HCEC 1CT (cell line): Measurements from ENCODE around the gene KANK4.
"Not testable (repeated sequence)": the region's sequence is repeated elsewhere in the genome, so short reads cannot be mapped to it uniquely, and the experiment has no call there.

ENCODE experiments used
- DNase-seq: peaks from one replicate; pipeline ENCODE4 v3.0.0-alpha.2; 2017

KANK4 gene

DNA sequence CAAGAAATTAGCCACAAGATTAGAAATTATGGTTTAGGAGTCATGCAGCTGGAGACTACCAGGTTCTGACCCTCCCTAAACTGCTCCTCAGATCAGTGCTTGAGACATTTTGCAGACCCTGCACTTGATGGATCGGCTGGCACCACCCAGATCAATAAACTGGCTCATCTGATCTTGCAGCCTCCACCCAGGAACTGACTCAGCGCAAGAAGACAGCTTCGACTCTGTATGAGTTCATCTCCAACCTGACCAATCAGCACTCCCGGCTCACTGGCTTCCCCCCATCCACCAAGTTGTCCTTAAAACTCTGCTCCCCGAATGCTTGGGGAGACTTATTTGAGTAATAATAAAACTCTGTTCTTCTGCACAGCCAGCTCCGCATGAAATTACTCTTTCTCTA is 84.5 kb downstream of the KANK4 start:
- no peak for DNase-seq

DNA sequence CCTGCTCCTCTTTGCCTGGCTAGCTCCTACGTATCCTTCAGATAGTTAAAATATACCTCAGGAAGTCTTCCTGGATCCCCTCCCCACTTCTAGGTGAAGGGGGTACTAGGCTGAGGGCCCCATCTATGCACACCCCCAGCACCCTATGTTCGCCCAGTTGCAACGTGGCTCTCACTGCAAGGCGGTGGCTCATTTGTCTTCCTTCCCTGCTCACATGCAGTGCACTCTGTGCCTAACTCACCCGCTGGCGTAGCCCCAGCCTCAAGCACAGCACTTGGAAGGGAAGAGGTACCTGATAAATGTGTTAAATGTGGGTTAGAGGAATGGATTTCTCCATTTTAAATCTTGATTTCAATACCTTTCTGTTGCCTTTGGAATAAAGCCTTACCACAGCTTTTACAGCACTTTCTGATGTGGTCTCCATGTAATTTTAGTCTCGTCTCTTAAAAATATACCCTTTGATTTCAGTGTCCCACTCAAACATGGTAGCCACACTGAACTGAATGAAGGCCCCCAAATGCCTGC is 85.2 kb downstream of the KANK4 start:
- no peak for DNase-seq

GRCh38 chr1:62232871-62233278 is 86.4 kb downstream of the KANK4 start:
- DNase-seq = no peak

DNA sequence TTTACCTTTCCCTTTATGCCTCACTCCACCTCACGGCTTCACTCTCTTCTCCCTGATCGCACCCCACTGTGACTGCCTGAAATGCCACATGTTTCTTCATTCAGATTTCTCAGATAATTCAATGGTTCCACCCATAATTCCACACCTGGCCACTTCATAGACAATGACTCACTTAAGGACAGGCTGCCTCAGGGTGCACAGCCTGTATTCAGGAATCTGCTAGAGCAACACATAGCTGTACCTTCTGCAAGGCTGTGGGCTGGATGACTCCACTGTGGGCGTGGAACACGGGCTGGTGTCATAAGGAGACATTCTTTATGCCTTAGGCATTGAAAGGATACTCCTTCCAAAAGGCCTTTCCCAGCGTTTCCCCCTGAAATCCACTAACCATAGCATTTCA is 88.5 kb downstream of the KANK4 start:
- DNase-seq = no peak

DNA sequence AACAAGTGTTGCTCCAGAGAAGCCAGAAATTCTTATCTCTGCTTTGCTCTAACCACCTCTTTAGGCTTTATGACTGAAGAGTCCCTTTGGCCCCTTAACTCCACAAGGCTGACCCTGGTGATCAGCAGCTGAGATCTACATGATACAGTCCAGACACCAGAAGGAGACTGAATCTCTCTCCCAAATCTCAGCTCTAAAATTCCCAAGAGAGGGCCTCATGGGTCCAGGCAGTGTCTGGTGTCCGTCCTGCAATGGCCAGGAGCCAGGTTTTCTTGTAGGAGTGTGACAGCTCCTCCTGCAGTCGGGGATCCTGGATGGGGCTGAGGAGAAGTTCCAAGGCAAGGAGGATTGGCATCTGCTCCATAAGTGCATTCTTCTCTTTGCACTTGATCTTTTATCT is 89.3 kb downstream of the KANK4 start:
- DNase-seq = no peak

GRCh38 chr1:62229468-62229867 is 89.8 kb downstream of the KANK4 start:
- no peak for DNase-seq

GRCh38 chr1:62228883-62229187 is 90.4 kb downstream of the KANK4 start:
- DNase-seq = no peak

DNA sequence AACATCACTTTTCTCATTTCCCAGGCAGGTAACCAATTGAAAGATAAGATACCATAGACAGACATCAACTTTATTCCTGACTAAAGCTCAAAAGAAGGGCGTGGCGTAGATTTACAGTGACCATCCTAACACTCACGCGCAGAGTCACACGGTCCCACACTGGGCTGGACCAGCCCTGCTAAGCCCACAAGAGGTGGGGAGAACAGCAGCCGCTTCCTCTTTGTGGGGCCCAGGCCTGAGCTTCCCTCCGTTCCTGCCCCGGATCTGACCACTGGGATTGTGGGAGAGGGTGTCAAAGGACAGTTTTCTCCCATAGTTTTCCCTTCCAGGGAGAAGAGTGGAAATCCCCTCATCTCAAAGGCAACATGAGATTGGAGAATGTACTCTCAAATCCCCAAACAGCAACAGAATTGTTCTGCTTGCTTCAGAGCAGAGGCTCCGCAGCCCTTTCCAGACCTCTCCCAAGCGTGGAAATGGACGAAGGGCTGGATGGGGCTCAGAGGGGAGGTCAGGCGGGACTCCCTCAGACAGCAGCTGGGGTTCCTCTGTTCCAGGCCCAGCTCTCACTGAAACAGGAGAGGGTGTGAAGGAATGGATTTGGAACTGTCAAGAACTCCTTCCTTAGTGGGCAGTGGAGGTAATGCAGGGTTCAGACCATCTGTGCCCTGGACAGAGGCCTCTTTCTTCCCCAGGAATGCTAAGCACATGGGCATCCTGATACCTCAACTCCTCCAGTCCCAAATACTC is 90.9 kb downstream of the KANK4 start:
- DNase-seq = no peak

DNA sequence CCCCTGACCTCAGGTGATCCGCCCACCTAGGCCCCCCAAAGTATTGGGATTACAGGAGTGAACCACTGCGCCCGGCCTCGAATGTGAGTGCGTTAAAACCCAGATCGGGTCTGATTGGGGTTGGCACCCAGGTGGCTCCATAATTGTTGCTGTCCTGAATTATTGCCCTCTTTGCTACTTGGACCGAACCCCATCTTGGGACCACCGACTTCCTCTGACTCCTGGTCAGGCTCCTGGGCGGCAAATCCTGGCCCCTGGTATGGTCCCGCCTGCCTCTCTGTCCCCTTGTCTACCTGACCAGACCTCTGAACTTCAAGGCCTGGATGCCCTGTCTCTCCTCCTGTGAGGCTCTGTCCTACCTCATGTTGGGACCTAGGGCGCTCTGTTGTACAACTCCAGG is 91.7 kb downstream of the KANK4 start:
- no peak for DNase-seq

GRCh38 chr1:62224182-62224581 is 95.1 kb downstream of the KANK4 start:
- no peak for DNase-seq

GRCh38 chr1:62222321-62222720 is 96.9 kb downstream of the KANK4 start:
- DNase-seq = no peak

DNA sequence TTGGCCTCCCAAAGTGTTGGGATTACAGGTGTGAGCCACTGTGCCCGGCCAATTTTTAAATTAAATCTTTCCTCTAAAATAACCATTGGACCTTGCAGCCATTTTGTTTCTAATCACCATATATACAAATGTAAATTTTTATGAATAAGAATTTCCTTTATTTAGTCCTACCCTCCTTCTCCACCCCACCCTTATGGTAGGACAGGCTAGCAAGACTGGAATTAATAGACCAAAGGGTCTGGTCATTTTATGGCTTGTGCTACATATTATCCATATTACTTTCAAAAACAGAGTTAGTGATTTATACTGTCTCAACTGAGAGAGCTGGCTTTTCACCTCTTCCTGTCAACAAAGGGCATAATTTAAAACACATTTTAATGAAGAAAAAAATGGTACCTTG is 98.1 kb downstream of the KANK4 start:
- no peak for DNase-seq

- not testable (repeated sequence) for DNase-seq
Observed at GRCh38 chr1:62220456-62220855, 98.8 kb downstream of the KANK4 start.

DNA sequence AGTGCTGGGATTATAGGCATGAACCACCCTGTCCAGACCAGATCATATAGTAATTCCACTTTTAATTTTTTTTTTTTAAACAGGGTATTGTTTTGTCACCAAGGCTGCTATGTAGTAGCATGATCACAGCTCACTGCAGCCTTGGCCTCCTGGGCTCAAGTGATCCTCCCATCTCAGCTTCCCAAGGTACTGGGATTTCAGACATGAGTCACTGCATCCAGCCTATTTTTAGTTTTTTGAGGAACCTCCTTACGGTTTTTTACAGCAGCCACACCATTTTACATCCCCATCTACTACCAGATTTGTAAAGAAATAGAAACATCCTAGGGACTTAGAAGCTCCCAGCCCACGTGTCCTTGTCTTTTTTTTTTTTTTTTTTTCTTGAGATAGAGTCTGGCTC is 100.6 kb downstream of the KANK4 start:
- no peak for DNase-seq

DNA sequence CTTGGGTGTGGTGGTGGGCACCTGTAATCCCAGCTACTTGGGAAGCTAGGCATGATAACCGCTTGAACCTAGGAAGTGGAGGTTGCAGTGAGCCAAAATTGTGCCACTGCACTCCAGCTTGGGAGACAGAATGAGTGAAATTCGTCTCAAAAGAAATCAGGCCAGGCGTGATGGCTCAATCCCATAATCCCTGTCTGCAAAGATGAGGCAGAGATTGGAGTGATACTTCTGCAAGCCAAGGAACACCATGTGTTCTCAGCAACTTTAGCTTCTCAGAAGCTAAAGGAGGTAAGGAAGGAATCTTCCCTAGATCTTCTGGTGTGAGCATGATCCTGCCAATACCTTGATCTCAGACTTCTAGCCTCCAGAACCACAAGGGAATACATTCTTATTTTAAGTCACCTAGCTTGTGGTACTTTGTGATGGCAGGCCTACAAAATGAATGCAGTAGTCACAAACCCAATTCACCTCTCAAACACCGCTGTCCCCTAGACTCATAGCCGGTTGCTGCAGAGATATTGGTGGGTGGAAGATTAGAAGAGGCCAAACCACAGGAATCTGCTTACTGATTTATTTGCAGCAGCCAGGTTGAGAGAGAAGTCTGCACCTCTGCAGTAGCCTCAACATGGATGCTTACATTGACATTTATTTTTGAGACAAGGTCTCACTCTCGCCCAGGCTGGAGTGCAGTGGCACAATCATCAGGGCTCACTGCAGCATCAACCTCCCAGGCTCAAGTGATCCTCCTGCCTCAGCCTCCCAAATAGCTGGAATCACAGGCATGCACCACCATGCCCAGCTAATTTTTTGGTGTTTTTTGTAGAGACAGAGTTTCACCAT is 105.9 kb downstream of the KANK4 start:
- DNase-seq = no peak

- no peak for DNase-seq
Observed at GRCh38 chr1:62212411-62212810, 106.8 kb downstream of the KANK4 start.

- no peak for DNase-seq
Observed at GRCh38 chr1:62210960-62211359, 108.3 kb downstream of the KANK4 start.

GRCh38 chr1:62209931-62210595 is 109.2 kb downstream of the KANK4 start:
- no peak for DNase-seq

- DNase-seq = no peak
Observed at GRCh38 chr1:62208970-62209369, 110.3 kb downstream of the KANK4 start.

DNA sequence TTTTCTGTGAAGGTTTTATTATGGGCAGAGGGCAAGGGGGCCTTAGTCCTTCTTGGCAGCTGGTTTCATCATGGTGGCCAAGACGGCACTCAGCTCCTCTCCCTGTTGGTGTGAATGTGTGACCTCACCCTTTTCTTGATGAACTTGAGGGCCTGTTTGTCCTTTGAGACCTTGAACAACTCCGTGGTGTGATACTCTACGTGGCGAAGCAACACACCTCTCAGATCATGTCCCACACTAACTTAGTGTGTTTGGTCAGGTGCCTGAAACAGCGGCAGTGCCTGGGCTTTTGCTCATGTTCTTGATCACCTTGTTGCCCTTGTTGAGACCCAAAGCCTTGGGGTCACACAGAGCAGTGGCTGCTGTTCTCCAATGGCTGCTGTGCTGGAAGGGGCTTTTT is 111.1 kb downstream of the KANK4 start:
- no peak for DNase-seq

DNA sequence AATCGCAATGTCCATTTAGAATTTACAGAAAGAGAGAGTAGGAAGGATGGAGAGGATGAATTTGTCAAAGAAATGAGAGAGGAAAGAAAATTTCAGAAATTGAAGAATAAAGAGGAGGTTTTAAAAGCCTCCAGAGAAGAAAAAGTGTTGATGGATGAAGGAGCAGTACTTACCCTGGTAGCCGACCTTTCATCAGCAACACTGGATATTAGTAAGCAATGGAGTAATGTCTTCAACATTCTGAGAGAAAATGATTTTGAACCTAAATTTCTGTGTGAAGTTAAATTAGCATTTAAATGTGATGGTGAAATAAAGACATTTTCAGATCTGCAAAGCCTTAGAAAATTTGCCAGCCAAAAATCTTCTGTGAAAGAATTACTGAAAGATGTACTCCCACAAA is 112.0 kb downstream of the KANK4 start:
- DNase-seq = no peak

DNA sequence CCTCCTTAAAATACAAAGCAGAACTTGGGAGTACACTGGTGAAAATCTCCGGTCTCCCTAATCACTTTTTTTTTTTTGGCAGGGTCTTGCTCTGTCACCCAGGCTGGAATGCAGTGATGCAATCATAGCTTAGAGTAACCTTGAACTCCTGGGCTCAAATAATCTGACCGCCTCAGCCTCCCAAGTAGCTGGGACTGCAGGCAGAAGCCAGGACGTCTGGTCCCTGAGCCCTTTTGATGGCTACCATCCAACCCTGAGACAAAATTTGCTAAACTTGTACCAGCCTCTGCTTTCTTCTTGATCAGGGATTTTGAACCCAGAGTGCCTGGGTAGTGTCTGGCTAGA is 120.5 kb downstream of the KANK4 start:
- DNase-seq = no peak

- no peak for DNase-seq
Observed at GRCh38 chr1:62198069-62198780, 121.0 kb downstream of the KANK4 start.
